HCT116 (cell line): ENCODE results near the gene LTBP4. TPM values are rescaled to one million over a fixed set of nuclear protein-coding genes. Genes with fewer than 3 reads are reported as not detected.

Experiments used
- ATAC-seq: fragments of 200-7000 bp; cut with Tn5 transposase; 2 replicates; pipeline ENCODE4 v1.9.1; 2020; ENCODE audit warnings: mild to moderate bottlenecking, moderate library complexity
- BruUV-seq: library from RNA; stranded (reverse); fragments of 400-500 nt; replicated peaks from 2 replicates; lab custom pipeline; 2021; lab: Mats Ljungman, UMichigan
- CTCF ChIA-PET: fragments of 300-600 bp; sonication (Branson Sonifier 250); formaldehyde crosslinking; loops from one replicate; lab custom pipeline; 2021; ENCODE audit warnings: antibody characterized with exemption; lab: Charles Lee
- POLR2A ChIA-PET: fragments of 300-600, 350-600 bp; sonication (Branson Sonifier 250); formaldehyde crosslinking; loops from one replicate; lab custom pipeline; 2021; ENCODE audit warnings: antibody characterized with exemption; lab: Charles Lee
- RAD21 ChIA-PET, 2 experiments: fragments of 300-600 bp; sonication (Branson Sonifier 250); formaldehyde crosslinking; loops; one replicate each; lab custom pipeline; 2023; ENCODE audit warnings: low total read pairs in 2 of 2; ENCODE audit not compliant: uncharacterized antibody in 2 of 2, unreplicated experiment in 2 of 2, low non-redundant PET in 1 of 2; lab: Charles Lee
- DNase-seq: peaks from one replicate; pipeline ENCODE4 v3.0.0-alpha.2; 2010; ENCODE audit warnings: low read depth, low spot score
- H2AFZ ChIP-seq: fragments of 200-600 bp; shearing (Covaris generic), sonication (generic); 2 replicates; pipeline ENCODE4 v1.6.1; 2017; ENCODE audit warnings: low read depth, mixed run types, mixed read lengths, antibody characterized with exemption, low read length; ENCODE audit not compliant: poor library complexity, severe bottlenecking
- H3K27ac ChIP-seq: 2 replicates; pipeline ENCODE4 v1.5.1; 2012; ENCODE audit warnings: low read depth, low read length
- H3K27me3 ChIP-seq: fragments of 200-600 bp; sonication (generic); 2 replicates; pipeline ENCODE4 v1.6.1; 2016; ENCODE audit warnings: mixed run types, low read length, mixed read lengths; ENCODE audit not compliant: insufficient read depth
- H3K36me3 ChIP-seq, 2 experiments: fragments of 200-500 bp in 1 of 2; fragments of 200-600 bp in 1 of 2; sonication (Bioruptor generic) in 1 of 2; sonication (generic) in 1 of 2; 2 replicates each; pipeline versions ENCODE4 v1.5.1 to v1.6.1; 2014 to 2016; ENCODE audit warnings: low read length in 2 of 2, inconsistent platforms in 1 of 2, mixed read lengths in 1 of 2, mixed run types in 1 of 2; ENCODE audit not compliant: insufficient read depth in 2 of 2, control insufficient read depth in 1 of 2
- H3K4me1 ChIP-seq, 2 experiments: fragments of 200-600 bp in 1 of 2; sonication (generic) in 1 of 2; 2 replicates each; pipeline versions ENCODE4 v1.5.1 to v1.6.1; 2012 to 2017; ENCODE audit warnings: low read length in 2 of 2, inconsistent platforms in 1 of 2, mild to moderate bottlenecking in 1 of 2, mixed read lengths in 1 of 2, mixed run types in 1 of 2, moderate library complexity in 1 of 2; ENCODE audit not compliant: insufficient read depth in 2 of 2, control insufficient read depth in 1 of 2
- H3K4me2 ChIP-seq: fragments of 200-600 bp; sonication (generic); 2 replicates; pipeline ENCODE4 v1.6.1; 2017; ENCODE audit warnings: mixed run types, low read length, mixed read lengths
- H3K4me3 ChIP-seq, 2 experiments: fragments of 200-600 bp in 1 of 2; sonication (generic) in 1 of 2; replicated peaks in 1 of 2; 2 replicates each; pipeline ENCODE4 v1.5.1; 2011 to 2016; ENCODE audit warnings: low read length in 2 of 2, control low read depth in 1 of 2, low read depth in 1 of 2, mild to moderate bottlenecking in 1 of 2, mixed read lengths in 1 of 2, mixed run types in 1 of 2
- H3K79me2 ChIP-seq: fragments of 200-600 bp; sonication (generic); 2 replicates; pipeline ENCODE4 v1.6.1; 2017; ENCODE audit warnings: mild to moderate bottlenecking, mixed run types, low read length, moderate library complexity, mixed read lengths; ENCODE audit not compliant: insufficient read depth
- H3K9ac ChIP-seq: fragments of 200-600 bp; sonication (generic); 2 replicates; pipeline ENCODE4 v1.6.1; 2016; ENCODE audit warnings: low read length, mixed read lengths
- H3K9me2 ChIP-seq: fragments of 200-600 bp; sonication (generic), shearing (Covaris generic); 2 replicates; pipeline ENCODE4 v1.6.1; 2017; ENCODE audit warnings: mixed run types, mild to moderate bottlenecking, moderate library complexity; ENCODE audit not compliant: insufficient read depth
- H3K9me3 ChIP-seq, 2 experiments: fragments of 200-500 bp in 1 of 2; fragments of 200-600 bp in 1 of 2; sonication (Bioruptor generic) in 1 of 2; sonication (generic) in 1 of 2; 2 replicates each; pipeline ENCODE4 v1.6.1; 2014 to 2017; ENCODE audit warnings: low read length in 2 of 2, mixed read lengths in 2 of 2, inconsistent platforms in 1 of 2, low read depth in 1 of 2, mild to moderate bottlenecking in 1 of 2, mixed run types in 1 of 2, moderate library complexity in 1 of 2; ENCODE audit not compliant: control insufficient read depth in 1 of 2, insufficient read depth in 1 of 2
- H4K20me1 ChIP-seq: fragments of 200-600 bp; sonication (generic), shearing (Covaris generic); 2 replicates; pipeline ENCODE4 v1.6.1; 2017; ENCODE audit warnings: mixed run types, mild to moderate bottlenecking, moderate library complexity; ENCODE audit not compliant: insufficient read depth
- CBX3 ChIP-seq: IDR thresholded peaks from 2 replicates; pipeline ENCODE4 v1.6.1; 2012; ENCODE audit warnings: low read depth
- CTCF ChIP-seq, 3 experiments: fragments of 200-600 bp in 1 of 3; sonication (generic) in 1 of 3; IDR thresholded peaks in 2 of 3; conservative IDR thresholded peaks in 1 of 3; 2 replicates each; pipeline ENCODE4 v1.5.1; 2012 to 2017; ENCODE audit warnings: low read depth in 2 of 3, low read length in 2 of 3, antibody characterized with exemption in 1 of 3, borderline replicate concordance in 1 of 3, control low read depth in 1 of 3, mild to moderate bottlenecking in 1 of 3, mixed read lengths in 1 of 3, mixed run types in 1 of 3, moderate library complexity in 1 of 3; ENCODE audit not compliant: insufficient read depth in 1 of 3
- EGR1 ChIP-seq: IDR thresholded peaks from 2 replicates; pipeline ENCODE4 v1.6.1; 2012; ENCODE audit warnings: low read depth
- ELF1 ChIP-seq: IDR thresholded peaks from 2 replicates; pipeline ENCODE4 v1.6.1; 2012; ENCODE audit warnings: low read depth, borderline replicate concordance
- EZH2 ChIP-seq: fragments of 200-600 bp; sonication (generic); IDR thresholded peaks from 2 replicates; pipeline ENCODE4 v1.6.1; 2017; ENCODE audit warnings: antibody characterized with exemption, mixed run types
- MAX ChIP-seq: IDR thresholded peaks from 2 replicates; pipeline ENCODE4 v1.6.1; 2012
- SP1 ChIP-seq: IDR thresholded peaks from 2 replicates; pipeline ENCODE4 v1.6.1; 2012; ENCODE audit warnings: low read depth
- SRF ChIP-seq: IDR thresholded peaks from 2 replicates; pipeline ENCODE4 v1.6.1; 2012; ENCODE audit warnings: low read depth
- TCF7L2 ChIP-seq: IDR thresholded peaks from 2 replicates; pipeline ENCODE4 v1.7.0; 2011; ENCODE audit warnings: borderline replicate concordance, inconsistent platforms; ENCODE audit not compliant: insufficient read depth, insufficient read length; ENCODE audit errors: extremely low read depth
- ZBTB33 ChIP-seq: IDR thresholded peaks from 2 replicates; pipeline ENCODE4 v1.6.1; 2011; ENCODE audit warnings: mild to moderate bottlenecking, low read length, moderate library complexity; ENCODE audit not compliant: insufficient replicate concordance; ENCODE audit errors: extremely low read depth
- ZFX ChIP-seq: fragments of 450-650 bp; IDR thresholded peaks from 2 replicates; pipeline ENCODE4 v1.6.1; 2017
- ZNF274 ChIP-seq: fragments of 200-500 bp; sonication (Bioruptor generic); IDR thresholded peaks from 2 replicates; pipeline ENCODE4 v1.6.1; 2014; ENCODE audit warnings: mild to moderate bottlenecking, low read depth, low read length, inconsistent platforms
- intact Hi-C: fragments of 100-400 bp; cut with micrococcal nuclease; formaldehyde crosslinking; loops from 2 replicates; pipeline ENCODE4 v1.10.0; 2022
- total RNA-seq: library from RNA; stranded (reverse); gene quantifications from one replicate; pipeline ENCODE4 v1.2.1, GENCODE V29; 2021; ENCODE audit not compliant: unreplicated experiment
- TF ChIP-seq, protein P1 (sequence below): IDR thresholded peaks from 2 replicates; pipeline ENCODE4 v1.6.1; 2012
- TF ChIP-seq, protein P2 (sequence below): IDR thresholded peaks from 2 replicates; pipeline ENCODE4 v1.6.1; 2012; ENCODE audit warnings: low read depth

LTBP4 gene
- total RNA-seq, 1 experiment from 2014 or later = 310 TPM

GRCh38 chr19:40580619-40581018 is 20.6 kb upstream of the LTBP4 start (continued):
- TF ChIP-seq ZBTB33 = no peak
- TF ChIP-seq ELF1 = no peak
- TF ChIP-seq, protein P1, sequence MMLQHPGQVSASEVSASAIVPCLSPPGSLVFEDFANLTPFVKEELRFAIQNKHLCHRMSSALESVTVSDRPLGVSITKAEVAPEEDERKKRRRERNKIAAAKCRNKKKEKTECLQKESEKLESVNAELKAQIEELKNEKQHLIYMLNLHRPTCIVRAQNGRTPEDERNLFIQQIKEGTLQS = no peak
- no peak for TF ChIP-seq ZFX

GRCh38 chr19:40581531-40581930 is 19.6 kb upstream of the LTBP4 start:
- H3K9ac ChIP-seq = no peak overlapping the region
- ChIA-PET RAD21 (no interaction called here), POLR2A (no interaction called here), CTCF (interaction anchor here (0.7 kb wide), 1 partner anchor 17 kb away, joined by 3 read pairs; no protein-coding TSS in a partner anchor)
- no peak overlapping the region for H3K4me3 ChIP-seq
- ATAC-seq = no peak
- H3K27me3 ChIP-seq = no peaks in the 10 kb centered on the region
- H2AFZ ChIP-seq = no peak overlapping the region
- H3K36me3 ChIP-seq = peaks cover 13 to 17% of the 10 kb centered on the region in 2 experiments; a peak in 3 of 4 replicates
- H3K4me1 ChIP-seq = peaks cover 5 to 27% of the 10 kb centered on the region in 2 experiments
- H4K20me1 ChIP-seq = no peaks in the 10 kb centered on the region
- intact Hi-C loops = no loop called here
- no peak overlapping the region for H3K4me2 ChIP-seq
- peaks cover 14% of the 10 kb centered on the region; the same call in 1 of the 2 replicates for H3K79me2 ChIP-seq
- no peaks in the 10 kb centered on the region for H3K9me3 ChIP-seq
- DNase-seq = no peak
- H3K27ac ChIP-seq = no peak overlapping the region
- no TSS peak for BruUV-seq
- no peaks in the 10 kb centered on the region for H3K9me2 ChIP-seq
- TF ChIP-seq SRF (no peak), SP1 (no peak), MAX (no peak), ZNF274 (no peak), EGR1 (no peak), TCF7L2 (no peak), ELF1 (no peak), EZH2 (no peak), ZBTB33 (no peak), CBX3 (no peak), CTCF (IDR thresholded peaks at IDR 0.05 in 2 of 3, conservative IDR thresholded peaks at IDR 0.05 in 1 of 3; ENCODE audit: borderline replicate concordance in 1 of 3, insufficient read depth in 1 of 3, low read depth in 2 of 3, low read length in 2 of 3) (no peak)
- TF ChIP-seq, protein P2, sequence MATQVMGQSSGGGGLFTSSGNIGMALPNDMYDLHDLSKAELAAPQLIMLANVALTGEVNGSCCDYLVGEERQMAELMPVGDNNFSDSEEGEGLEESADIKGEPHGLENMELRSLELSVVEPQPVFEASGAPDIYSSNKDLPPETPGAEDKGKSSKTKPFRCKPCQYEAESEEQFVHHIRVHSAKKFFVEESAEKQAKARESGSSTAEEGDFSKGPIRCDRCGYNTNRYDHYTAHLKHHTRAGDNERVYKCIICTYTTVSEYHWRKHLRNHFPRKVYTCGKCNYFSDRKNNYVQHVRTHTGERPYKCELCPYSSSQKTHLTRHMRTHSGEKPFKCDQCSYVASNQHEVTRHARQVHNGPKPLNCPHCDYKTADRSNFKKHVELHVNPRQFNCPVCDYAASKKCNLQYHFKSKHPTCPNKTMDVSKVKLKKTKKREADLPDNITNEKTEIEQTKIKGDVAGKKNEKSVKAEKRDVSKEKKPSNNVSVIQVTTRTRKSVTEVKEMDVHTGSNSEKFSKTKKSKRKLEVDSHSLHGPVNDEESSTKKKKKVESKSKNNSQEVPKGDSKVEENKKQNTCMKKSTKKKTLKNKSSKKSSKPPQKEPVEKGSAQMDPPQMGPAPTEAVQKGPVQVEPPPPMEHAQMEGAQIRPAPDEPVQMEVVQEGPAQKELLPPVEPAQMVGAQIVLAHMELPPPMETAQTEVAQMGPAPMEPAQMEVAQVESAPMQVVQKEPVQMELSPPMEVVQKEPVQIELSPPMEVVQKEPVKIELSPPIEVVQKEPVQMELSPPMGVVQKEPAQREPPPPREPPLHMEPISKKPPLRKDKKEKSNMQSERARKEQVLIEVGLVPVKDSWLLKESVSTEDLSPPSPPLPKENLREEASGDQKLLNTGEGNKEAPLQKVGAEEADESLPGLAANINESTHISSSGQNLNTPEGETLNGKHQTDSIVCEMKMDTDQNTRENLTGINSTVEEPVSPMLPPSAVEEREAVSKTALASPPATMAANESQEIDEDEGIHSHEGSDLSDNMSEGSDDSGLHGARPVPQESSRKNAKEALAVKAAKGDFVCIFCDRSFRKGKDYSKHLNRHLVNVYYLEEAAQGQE = no peak
